GM19043 (cell line): Measurements from ENCODE around the gene MPZL3.

ENCODE experiments used
- ATAC-seq: cut with Tn5 transposase; IDR thresholded peaks from one replicate; pipeline ENCODE4 v1.9.1; 2021; ENCODE audit warnings: low read depth; ENCODE audit not compliant: unreplicated experiment

The MPZL3 gene

DNA sequence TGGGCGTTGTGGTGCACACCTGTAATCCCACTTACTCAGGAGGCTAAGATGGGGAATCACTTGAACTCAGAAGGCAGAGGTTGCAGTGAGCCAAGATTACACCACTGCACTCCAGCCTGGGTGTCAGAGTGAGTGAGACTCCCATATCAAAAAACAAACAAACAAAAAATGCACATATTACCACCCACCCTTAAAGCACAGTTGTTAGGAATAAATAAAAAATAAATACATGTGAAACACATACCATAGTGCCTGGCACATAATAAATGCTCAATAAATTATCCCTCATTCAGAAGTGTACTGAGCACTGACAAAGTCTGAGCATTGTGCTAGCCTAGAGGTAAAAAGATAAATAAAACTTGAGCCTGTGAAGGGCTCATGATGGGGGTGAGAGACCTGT, 18.3 kb downstream of the MPZL3 start:
- ATAC-seq = no peak

DNA sequence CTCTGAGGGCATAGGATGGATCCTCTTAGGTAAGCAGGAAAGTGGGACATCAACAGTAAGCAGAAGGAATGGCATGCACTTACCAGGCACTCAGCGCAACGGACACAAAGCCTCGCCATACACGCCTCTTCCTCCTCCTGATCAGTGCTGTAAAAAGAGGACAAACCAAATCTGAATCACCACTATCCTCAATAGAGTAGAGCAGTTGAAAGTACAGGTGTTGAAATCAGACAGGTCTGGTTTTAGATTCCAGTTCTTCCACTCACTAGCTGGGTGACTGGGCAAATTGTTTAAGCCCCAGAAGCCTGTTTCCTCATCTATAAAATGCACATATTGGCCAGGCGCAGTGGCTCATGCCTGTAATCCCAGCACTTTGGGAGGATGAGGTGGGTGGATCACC, 18.8 kb downstream of the MPZL3 start:
- ATAC-seq = no peak

DNA sequence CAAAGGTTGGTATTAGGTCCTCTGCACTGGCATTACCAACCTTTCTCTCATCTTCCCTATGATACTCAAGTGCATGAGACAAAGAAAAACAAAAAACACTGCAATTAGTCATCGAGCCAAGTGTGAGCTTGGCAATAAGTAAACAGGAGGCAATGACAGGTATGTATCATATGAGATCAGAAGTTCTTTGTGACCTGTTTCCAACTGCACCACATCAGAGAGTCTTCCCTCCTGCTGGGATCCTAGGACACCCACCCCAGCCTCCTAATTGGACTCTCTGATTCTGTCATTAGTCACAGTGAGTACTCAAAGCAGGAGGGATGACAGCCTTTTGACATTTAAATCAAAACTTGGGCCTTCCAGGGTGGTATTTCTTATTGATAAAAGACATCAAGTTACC, 19.5 kb downstream of the MPZL3 start:
- ATAC-seq = no peak

DNA sequence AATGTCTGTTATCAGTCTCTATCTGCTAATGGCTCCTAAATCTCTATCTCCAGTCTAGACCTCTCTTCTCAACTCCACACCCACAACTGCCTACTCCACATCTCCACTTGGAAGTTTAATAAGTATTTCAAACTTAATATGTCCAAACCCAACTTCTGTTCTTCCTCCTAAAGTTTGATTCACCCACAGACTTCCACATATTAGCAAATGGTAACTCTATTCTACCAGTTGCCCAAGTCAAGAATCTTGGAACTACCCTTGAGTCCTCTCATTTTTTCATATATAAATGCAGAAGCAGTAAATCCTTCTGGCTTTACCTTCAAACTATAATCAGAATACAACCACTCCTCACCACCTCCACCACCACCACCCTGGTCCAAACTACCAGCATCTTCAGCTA, 20.7 kb downstream of the MPZL3 start:
- no peak for ATAC-seq

DNA sequence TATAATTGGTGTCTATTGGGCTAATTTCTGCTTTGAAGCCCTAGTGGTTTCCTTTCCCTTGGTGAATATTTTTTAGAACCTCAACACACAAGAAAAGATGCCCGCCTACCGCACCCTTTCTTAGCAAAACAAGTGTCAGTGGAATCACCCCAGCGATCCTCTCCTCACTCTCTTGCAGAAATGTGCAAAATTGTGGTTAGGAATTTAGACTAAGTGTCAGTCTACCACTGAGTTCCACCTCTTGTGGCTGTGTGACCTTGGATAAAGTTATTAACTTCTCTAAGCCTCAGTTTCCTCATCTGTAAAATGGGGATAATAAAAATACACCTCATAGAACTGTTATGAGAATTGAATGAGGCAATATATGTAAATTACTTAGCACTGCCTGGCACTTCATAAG, 22.1 kb downstream of the MPZL3 start:
- ATAC-seq = no peak

DNA sequence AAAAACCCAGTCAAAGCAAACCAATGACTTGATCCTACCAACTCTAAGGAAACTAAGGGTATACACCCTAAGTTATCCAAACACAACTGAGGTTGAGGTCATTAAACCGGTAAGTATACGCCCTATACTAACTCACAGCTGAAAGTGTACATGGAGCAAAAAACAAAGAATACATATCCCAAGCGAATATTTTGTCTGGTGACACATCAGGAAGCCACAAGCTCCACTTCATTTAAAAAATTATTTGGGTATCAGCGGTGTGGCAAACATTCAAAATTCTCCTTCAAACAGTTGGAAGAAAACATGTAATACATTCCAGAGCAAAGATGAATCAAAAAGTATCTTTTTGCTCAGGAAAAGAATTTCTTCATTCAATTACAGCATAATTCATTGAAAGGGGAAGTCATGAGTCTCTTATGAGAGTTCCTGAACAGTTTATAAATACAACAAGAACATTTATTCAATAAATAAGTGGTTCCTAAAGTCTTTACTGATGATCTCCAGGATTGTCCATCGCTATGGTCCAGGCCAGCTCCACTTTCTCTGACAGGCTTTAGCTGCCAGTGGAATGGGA, 22.8 kb downstream of the MPZL3 start:
- no peak for ATAC-seq

DNA sequence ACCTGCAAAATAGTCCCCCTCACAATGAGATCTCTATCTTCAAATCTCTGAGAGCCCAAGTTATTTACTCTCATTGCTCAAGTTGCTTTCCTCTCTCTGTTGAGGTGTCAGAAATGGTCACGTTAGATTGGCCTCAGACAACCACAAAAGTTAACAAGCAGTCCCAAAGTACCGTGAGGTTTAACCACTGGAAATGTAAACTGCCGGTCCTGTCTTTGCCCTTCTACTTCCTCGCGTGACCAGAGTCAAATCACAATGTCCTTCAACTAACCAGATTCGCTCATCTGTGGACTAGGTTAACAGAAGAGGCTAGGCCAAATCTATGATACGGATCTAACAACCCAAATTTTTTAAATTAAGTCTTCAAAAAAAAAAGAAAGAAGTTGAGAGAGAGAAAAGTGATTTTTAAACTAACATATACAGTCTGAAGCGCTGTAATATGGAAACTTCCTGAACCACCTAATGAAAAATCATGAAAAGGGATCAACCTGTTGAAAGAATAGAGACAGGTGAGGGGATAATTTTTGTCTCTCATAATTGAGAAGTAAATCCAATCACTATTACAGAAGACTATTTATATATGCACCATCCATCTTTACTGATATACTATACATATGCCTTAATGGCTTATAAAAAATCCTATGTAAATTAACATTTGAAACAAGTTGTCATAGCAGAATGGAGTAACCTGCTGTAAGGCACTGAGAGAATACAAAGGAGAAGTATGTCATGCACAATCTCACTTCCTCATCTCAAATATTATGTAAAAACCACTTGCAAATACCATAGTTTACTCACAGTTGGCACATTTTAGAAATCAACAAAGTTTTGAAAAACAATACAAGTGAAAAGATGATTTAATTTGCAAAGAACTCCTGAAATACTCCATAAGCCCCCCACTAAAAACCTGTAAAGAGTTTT, 24.0 kb downstream of the MPZL3 start:
- ATAC-seq = peak; percentile 62

DNA sequence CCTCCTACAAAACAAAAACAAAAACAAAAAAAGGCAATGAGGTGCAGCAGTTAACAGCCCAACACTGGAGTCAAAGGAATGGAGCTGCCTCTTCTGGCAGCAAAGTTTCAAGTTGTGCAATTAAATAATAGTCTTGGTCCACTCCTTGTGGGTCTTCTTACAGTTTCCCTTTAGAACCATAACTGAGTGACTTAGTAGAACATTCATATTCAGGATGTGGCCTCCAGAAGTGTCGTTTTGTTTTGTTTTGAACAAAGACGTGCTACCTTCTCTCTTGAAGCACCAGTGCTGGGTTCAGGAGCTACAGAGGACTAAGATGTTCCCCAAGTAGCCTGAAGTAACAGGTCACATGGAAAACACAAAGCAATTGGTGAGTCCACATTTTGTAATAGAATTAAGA, 25.4 kb downstream of the MPZL3 start:
- ATAC-seq = no peak

DNA sequence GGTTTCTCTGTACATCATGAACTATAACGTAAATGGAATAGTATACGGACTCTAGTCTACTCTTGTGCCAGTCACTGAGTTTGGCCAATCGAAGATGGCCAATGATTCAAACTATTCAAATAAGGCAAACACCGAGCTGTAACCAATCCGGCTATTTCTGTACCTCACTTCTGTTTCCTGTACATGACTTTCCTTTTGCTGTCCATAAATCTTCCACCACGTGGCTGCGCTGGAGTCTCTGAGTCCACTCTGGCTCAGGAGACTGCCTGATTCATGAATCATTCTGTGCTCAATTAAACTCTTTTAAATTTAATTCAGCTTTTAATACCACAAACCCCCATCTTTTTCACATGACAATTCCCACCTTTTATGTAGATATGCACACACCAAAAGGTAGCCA, 25.9 kb downstream of the MPZL3 start:
- no peak for ATAC-seq

DNA sequence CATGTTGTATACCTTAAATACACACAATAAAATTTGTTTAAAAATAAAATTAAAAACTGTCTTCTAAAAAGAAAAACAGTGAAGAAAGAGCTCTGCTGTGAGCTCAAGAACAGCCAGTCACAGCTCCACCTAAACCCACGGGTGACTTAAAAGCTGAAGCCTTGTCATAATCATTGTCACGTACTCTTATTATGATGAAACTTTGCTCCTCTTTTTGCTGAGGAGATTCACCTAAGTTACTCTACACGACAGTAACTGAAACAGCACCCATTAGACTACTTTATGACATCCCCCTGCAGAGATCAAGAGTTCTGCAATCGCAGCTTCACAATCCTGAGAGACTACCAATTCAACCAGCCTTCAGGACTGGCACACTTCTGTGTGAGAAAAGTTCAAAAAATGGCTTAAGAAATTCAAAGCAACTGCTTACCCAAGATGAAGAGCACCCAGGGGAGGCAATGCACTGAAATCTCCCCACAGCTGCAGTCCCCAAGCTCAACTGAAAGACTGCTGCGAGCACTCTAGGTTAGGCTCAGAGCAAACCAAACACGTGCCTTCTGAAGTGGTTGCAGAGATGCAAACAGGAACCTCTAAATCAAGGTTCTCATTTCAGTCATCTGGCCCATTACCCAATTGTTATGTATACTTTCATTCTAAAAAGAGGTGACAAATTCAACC, 27.5 kb downstream of the MPZL3 start, which contains the start of gene JAML:
Gene JAML (minus strand): TSS at position 501 of the 678 bp plus-strand sequence. CDS start 10,145 bp downstream, outside the sequence.
- peak; percentile 44 for ATAC-seq

DNA sequence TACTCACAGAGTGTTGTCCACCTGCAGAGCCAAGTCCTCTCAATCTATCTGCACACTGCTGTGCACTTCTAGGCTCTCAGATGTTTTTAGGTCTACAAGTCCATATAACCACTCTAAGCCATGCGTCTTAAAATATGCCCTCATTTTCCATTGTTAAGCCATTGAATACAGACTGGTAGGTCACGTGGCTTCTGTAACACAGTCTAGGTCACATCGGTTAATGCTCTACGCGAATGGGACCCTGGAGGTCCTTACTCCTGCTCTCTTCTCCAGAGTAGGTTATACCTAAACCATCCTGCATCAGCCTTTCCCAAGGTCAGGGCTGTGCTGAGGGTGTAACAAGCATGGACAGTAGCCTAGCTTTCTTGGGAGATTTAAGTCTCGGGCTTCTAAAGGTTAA, 28.2 kb downstream of the MPZL3 start:
- no peak for ATAC-seq

DNA sequence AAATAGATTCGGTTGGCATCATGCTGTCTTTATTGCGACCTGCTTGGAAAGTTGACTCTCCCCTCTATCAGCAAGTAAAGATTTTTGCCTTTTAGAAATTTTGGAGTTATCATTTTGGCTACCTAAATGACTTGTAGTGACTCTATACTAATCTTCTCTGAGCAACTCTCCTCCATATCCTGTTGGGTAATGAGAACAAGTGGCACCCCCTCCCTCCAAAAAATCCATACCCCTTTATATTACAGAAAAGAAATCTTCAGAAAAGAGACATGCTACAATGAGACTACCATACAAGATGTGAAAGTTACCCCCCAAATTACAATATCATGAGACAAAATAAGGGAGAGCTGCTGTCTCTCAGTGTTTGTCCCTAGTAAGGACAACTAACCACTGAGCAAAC, 28.6 kb downstream of the MPZL3 start:
- ATAC-seq = no peak

DNA sequence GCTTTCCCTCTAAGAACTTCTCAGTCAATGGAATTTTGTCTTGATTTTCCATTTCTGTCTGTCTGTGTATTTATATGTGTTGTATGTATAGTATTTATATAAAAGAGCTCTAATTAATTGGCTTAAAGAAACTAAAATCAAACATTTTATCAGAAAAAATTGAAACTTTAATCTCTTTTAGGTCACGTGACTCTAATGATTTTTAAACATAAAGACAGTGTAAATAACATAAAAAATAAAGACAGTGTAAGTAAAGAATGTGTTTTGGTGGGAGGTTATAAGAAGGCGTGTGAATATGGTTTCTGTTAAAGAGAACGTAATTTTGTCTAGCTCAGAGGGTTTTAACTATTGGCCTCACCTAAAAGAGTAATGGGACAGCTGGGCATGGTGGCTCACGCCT, 29.7 kb downstream of the MPZL3 start:
- ATAC-seq = no peak

DNA sequence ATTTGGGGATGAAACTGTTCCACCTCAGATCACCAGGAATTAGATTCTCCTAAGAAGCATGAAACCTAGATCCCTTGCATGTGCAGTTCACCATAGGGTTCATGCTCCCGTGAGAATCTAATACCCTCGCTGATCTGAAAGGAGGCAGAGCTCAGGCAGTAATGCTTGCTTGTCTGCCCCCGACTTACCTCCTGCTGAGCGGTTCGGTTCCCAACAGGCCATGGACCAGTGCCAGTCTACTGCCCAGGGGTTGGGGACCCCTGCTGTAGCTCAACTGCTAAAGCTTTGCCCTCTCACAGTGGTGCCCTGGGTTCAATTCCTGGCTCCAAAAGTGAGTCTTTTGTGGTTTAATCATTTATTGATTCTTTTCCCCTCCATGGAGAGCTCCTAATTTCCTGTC, 30.7 kb downstream of the MPZL3 start:
- ATAC-seq = no peak

DNA sequence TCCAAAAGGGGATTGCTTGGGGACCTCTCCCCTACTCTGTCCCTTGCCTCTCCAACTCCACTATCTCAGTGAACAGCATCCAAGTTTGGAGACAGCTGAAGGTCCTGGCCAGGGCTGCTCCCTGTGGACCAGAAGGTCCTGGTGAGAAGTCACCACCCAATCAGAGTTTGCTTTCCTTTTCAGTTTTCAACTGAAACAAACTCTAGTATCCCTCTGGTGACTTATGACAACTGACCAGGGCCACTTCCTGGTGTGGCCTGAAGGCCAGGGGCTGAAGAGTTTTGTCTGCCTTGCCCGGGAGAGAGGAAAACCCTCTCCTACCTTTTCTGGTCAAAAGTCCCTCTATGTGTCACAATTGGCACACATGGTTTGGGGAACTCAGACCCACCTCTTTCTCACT, 32.4 kb downstream of the MPZL3 start:
- no peak for ATAC-seq

DNA sequence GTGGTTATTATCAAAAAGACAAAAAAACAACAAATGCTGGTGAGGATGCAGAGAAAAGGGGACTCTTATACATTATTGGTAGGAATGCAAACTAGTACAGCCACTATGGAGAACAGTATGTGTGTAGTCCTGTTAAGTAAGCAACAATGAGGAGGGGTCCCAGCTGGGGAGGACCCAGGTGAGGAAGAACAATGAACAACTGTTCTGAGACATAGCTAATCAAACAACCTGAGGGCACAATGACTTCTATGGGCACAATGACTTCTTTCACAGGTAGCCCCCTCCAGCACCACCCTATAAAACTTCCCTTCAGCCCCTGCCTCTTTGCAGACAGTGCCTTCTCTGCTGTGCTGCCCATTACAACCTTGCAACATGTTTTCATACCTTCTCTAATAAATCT, 32.9 kb downstream of the MPZL3 start:
- no peak for ATAC-seq

DNA sequence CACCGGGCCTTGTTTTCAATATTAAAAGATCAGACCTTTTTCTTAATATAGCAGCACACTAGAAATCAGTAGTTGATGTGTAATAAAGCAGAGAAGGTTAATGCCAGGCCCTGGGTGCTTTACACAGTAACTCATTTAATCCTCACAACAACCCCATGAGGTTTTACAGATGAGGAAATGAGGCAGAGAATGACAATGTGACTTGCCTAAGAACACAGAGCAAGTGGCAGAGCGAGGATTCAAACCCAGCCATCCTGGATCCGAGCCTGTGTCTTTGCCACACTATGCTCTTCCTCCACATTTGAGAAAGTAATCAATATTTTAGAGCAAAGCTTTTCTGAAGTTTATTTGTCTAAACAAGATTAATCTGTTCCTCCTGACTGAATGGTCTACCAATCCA, 34.6 kb downstream of the MPZL3 start:
- no peak for ATAC-seq

DNA sequence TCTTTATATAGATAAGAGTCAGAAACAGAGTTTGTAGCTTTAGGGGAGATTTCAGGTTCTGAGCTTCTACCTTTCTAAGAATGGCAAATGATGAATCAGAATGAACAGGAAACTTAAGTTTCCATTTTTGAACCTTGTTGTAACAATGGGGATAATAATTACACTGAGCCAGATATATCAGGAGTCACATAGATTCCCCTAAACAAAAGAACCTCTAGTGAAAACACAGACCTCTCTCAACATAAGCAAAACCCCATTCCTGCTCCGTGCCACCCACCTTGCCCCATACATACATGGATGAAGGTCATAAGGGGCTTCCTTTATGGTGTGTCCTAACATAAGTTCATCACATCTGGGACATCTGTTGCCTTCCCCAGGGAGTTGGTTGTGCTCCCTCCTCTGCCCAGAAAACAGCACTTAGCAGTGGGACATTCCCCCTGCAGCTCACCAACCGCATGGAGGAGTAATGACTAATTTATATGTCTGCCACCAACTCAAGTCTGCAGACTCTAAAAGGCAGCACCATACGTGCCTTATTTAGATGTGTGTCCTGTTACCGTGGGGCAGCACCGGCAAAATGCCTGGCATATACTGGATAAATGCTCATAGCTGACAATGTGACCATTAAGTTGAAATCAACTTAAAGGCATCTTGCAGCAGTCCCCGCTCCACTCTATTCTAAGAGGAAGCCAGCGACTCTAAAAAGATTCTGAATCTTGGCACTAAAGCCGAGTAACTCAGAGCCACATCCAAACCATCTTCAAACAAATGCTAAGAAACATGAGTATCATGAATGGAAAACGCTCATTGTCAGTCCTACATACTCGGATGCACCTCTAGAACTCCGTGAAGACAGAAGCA, 35.3 kb downstream of the MPZL3 start:
- no peak for ATAC-seq

DNA sequence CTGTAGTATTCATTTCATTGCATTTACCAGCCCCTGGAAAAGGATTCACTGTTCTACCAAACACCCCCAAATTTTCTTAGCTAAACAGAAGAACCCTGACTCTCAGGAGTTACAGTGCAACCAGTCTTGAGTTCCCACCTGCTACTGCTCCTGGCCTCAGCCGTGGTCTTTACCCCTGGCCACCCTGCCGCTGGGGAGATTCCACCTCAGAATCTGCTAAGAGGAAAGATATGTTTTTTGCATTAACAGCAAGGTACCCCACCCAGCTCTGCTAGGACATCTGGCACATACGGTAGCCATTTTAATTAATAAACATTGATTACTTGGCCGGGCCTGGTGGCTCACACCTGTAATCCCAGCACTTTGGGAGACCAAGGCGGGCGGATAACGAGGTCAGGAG, 36.4 kb downstream of the MPZL3 start:
- ATAC-seq = no peak

DNA sequence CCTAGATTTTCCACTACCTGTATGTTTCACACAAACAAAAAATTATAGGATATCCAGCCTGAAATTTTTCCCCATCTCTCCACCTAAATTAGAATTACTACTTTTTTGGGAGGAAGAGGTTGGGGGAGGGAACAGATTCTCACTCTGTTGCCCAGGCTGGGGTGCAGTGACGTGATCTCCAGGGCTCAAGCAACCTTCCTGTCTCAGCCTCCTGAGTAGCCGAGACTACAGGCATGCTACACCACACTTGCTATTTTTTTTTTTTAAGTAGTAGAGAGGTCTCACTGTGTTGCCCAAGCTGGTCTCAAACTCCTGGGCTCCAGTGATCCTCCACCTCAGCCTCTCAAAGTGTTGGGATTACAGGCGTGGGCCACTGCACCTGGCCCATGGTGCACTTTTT, 36.9 kb downstream of the MPZL3 start:
- ATAC-seq = no peak
